ENCODE results near the gene SYT7.

- TF ChIP-seq CTCF (IDR thresholded peaks at IDR 0.05; ENCODE audit: low read length) (no peak), EZH2 (optimal IDR thresholded peaks at IDR 0.05; ENCODE audit: low read depth, low read length) (no peak), EZH2phosphoT487 (IDR thresholded peaks at IDR 0.05; ENCODE audit: low read length) (no peak)
Measured at GRCh38 chr11:61629082-61629833, 48.4 kb upstream of the SYT7 start.

Measured in MM.1S (cell line).